WTC11 (cell line): ENCODE data around the gene PLAA.

ENCODE experiments used
- CREB1 ChIP-seq: sonication (generic); formaldehyde crosslinking; IDR thresholded peaks from 2 replicates; pipeline ENCODE4 v1.8.0; 2023; ENCODE audit warnings: mild to moderate bottlenecking, missing genetic modification reagents
- ZNF138 ChIP-seq: sonication (generic); formaldehyde crosslinking; conservative IDR thresholded peaks from 2 replicates; pipeline ENCODE4 v1.8.1; 2022; ENCODE audit warnings: mild to moderate bottlenecking, moderate library complexity, missing genetic modification reagents
- TF ChIP-seq, protein P1 (sequence below): fragments of 200-600 bp; IDR thresholded peaks from 2 replicates; pipeline ENCODE4 v1.8.0; 2022; ENCODE audit warnings: antibody characterized with exemption
- TF ChIP-seq, protein P2 (sequence below): sonication (generic); formaldehyde crosslinking; IDR thresholded peaks from 2 replicates; pipeline ENCODE4 v1.8.0; 2022; ENCODE audit warnings: missing genetic modification reagents
- TF ChIP-seq, protein P3 (sequence below): sonication (generic); formaldehyde crosslinking; conservative IDR thresholded peaks from 2 replicates; pipeline ENCODE4 v1.8.1; 2022; ENCODE audit warnings: mild to moderate bottlenecking, missing genetic modification reagents
- TF ChIP-seq, protein P4 (sequence below): sonication (generic); formaldehyde crosslinking; IDR thresholded peaks from 2 replicates; pipeline ENCODE4 v1.8.1; 2022; ENCODE audit warnings: low read depth, mild to moderate bottlenecking, moderate library complexity, missing genetic modification reagents, borderline replicate concordance

DNA sequence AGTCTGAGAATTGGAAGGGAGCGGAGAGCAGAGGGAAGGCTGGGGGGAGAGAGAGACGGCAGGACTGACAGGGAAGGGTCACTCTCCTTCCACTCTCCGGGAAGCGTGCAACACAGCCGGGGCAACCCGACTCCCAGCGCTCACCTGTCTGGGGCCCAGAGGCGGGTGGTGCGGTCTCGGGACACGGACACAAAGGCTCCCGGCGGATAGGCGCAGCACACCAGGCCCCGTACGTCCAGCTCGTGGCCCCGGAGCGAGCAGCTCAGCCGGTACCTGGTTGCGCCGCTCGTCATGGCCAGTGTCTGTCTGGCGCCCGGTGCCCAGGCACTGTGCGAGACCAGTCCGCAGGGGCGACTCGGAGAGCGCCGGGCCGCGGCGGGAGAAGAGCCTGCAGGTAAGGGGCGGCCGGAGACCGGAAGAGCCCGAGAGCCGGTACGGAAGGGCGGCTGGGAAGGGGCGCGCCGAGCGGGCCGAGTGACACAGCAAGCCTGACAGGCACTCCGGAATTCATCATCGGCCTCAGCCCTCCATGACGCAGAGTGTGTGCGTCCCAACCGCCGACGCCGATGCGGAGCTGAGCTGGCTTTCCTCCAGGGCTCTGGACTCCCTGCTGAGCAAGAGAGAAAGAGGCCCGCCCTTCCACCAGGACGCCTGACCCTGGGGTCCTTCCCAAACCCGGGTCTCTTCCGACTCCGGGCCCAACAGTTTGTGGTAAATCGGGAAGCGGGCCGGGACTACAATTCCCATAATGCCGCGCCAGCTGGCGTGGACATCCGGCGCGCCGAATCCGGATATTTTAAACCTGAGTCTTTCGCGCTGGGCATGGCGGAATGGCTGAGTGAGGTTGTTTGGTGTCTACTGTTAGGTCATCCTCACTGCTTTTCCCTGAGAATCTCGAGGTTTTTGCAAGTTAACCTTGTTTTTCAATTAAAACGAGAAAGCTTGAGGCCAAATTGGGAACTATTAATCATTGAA, at the start of gene PLAA:
- TF ChIP-seq, protein P1, sequence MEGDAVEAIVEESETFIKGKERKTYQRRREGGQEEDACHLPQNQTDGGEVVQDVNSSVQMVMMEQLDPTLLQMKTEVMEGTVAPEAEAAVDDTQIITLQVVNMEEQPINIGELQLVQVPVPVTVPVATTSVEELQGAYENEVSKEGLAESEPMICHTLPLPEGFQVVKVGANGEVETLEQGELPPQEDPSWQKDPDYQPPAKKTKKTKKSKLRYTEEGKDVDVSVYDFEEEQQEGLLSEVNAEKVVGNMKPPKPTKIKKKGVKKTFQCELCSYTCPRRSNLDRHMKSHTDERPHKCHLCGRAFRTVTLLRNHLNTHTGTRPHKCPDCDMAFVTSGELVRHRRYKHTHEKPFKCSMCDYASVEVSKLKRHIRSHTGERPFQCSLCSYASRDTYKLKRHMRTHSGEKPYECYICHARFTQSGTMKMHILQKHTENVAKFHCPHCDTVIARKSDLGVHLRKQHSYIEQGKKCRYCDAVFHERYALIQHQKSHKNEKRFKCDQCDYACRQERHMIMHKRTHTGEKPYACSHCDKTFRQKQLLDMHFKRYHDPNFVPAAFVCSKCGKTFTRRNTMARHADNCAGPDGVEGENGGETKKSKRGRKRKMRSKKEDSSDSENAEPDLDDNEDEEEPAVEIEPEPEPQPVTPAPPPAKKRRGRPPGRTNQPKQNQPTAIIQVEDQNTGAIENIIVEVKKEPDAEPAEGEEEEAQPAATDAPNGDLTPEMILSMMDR: no peak
- TF ChIP-seq, protein P2, sequence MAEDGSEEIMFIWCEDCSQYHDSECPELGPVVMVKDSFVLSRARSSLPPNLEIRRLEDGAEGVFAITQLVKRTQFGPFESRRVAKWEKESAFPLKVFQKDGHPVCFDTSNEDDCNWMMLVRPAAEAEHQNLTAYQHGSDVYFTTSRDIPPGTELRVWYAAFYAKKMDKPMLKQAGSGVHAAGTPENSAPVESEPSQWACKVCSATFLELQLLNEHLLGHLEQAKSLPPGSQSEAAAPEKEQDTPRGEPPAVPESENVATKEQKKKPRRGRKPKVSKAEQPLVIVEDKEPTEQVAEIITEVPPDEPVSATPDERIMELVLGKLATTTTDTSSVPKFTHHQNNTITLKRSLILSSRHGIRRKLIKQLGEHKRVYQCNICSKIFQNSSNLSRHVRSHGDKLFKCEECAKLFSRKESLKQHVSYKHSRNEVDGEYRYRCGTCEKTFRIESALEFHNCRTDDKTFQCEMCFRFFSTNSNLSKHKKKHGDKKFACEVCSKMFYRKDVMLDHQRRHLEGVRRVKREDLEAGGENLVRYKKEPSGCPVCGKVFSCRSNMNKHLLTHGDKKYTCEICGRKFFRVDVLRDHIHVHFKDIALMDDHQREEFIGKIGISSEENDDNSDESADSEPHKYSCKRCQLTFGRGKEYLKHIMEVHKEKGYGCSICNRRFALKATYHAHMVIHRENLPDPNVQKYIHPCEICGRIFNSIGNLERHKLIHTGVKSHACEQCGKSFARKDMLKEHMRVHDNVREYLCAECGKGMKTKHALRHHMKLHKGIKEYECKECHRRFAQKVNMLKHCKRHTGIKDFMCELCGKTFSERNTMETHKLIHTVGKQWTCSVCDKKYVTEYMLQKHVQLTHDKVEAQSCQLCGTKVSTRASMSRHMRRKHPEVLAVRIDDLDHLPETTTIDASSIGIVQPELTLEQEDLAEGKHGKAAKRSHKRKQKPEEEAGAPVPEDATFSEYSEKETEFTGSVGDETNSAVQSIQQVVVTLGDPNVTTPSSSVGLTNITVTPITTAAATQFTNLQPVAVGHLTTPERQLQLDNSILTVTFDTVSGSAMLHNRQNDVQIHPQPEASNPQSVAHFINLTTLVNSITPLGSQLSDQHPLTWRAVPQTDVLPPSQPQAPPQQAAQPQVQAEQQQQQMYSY: no peak
- TF ChIP-seq, protein P3, sequence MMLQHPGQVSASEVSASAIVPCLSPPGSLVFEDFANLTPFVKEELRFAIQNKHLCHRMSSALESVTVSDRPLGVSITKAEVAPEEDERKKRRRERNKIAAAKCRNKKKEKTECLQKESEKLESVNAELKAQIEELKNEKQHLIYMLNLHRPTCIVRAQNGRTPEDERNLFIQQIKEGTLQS (CRISPR knock-in tag): no peak
- TF ChIP-seq CREB1 (CRISPR knock-in tag) (0 out of 2 replicates have a peak, but pooled peaks have one; percentile 52), ZNF138 (no peak)
- TF ChIP-seq, protein P4, sequence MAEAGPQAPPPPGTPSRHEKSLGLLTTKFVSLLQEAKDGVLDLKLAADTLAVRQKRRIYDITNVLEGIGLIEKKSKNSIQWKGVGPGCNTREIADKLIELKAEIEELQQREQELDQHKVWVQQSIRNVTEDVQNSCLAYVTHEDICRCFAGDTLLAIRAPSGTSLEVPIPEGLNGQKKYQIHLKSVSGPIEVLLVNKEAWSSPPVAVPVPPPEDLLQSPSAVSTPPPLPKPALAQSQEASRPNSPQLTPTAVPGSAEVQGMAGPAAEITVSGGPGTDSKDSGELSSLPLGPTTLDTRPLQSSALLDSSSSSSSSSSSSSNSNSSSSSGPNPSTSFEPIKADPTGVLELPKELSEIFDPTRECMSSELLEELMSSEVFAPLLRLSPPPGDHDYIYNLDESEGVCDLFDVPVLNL: no peak
